ENCODE measurements around the gene TBC1D8. TPM values are rescaled to one million over a fixed set of nuclear protein-coding genes. Genes with fewer than 3 reads are reported as not detected.

TBC1D8 gene
- total RNA-seq, 1 experiment from 2014 or later, result 5.1 TPM

DNA sequence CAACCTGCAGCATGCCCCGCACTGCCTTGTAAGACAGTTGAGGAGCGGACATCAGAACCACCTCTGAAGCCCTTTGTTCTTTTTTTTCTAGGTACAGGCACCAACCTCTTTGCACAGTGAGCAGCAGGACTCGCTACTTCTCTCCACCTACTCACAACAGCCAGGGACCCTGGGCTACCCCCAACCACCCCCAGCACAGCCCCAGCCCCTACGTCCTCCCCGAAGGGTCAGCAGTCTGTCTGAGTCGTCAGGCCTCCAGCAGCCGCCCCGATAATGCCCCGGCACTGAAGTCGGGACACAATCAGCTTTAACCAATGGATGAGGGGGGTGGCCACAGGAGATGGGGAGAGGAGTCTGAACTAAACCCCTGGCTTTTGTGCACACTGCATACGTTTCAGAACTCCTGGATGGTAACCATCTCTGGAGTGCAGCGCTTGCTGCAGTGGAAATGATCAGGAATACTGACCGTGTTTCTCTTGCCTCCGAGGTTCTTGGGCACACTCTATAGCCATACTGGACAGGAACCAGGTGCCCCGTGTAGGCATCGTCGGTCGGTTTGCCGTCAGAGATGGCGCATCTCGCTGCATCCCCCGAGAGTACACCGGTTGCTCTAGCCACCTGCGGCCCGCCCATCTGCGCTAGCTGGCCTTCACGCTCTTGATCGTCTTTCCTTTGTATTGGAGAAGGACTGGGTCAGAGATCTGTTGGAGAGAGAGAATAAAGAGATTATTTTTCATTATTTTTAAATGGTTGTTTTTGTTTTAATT lies 155.7 kb downstream of the TBC1D8 start:
- no peak for DNase-seq (ENCODE audit: low spot score)
- POLR2A ChIA-PET (ENCODE audit: low non-redundant PET), result no interaction called here

GRCh38 chr2:100993294-100993693 lies 157.9 kb downstream of the TBC1D8 start:
- no TSS peak for BruUV-seq (replicated peaks)
- H3K4me1 ChIP-seq (ENCODE audit: insufficient read depth, low read length, poor library complexity, severe bottlenecking), result no peaks in the 10 kb centered on the region
- intact Hi-C loops (cut with micrococcal nuclease; ENCODE audit: unreplicated experiment), result no loop called here
- no peaks in the 10 kb centered on the region for H3K27me3 ChIP-seq (replicated peaks; ENCODE audit: insufficient read depth, low read depth, low read length, poor library complexity)
- ChIA-PET CTCF (no interaction called here), POLR2A (ENCODE audit: low non-redundant PET) (no interaction called here)
- no peak overlapping the region for H3K4me3 ChIP-seq (ENCODE audit: low read depth, low read length, poor library complexity, severe bottlenecking)
- DNase-seq (ENCODE audit: low spot score), result no peak
- TF ChIP-seq, protein P1, sequence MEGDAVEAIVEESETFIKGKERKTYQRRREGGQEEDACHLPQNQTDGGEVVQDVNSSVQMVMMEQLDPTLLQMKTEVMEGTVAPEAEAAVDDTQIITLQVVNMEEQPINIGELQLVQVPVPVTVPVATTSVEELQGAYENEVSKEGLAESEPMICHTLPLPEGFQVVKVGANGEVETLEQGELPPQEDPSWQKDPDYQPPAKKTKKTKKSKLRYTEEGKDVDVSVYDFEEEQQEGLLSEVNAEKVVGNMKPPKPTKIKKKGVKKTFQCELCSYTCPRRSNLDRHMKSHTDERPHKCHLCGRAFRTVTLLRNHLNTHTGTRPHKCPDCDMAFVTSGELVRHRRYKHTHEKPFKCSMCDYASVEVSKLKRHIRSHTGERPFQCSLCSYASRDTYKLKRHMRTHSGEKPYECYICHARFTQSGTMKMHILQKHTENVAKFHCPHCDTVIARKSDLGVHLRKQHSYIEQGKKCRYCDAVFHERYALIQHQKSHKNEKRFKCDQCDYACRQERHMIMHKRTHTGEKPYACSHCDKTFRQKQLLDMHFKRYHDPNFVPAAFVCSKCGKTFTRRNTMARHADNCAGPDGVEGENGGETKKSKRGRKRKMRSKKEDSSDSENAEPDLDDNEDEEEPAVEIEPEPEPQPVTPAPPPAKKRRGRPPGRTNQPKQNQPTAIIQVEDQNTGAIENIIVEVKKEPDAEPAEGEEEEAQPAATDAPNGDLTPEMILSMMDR (conservative IDR thresholded peaks at IDR 0.05; ENCODE audit: low read depth, low read length), result no peak
- no peak for TF ChIP-seq EZH2 (IDR thresholded peaks at IDR 0.05; ENCODE audit: borderline replicate concordance, low read depth, low read length, poor library complexity, severe bottlenecking)
- no peak overlapping the region for H3K27ac ChIP-seq (ENCODE audit: low read depth, low read length, poor library complexity, severe bottlenecking)
- H3K36me3 ChIP-seq (ENCODE audit: insufficient read depth, low read length, poor library complexity, severe bottlenecking), result no peaks in the 10 kb centered on the region
- H3K9me3 ChIP-seq (ENCODE audit: low read depth, low read length, poor library complexity, severe bottlenecking), result no peaks in the 10 kb centered on the region

More for the DNA sequence above, 155.7 kb downstream of the TBC1D8 start:
- TF ChIP-seq EZH2 (IDR thresholded peaks at IDR 0.05; ENCODE audit: borderline replicate concordance, low read depth, low read length, poor library complexity, severe bottlenecking), result no peak
- TF ChIP-seq, protein P1 (conservative IDR thresholded peaks at IDR 0.05; ENCODE audit: low read depth, low read length), result no peak
- no peaks in the 10 kb centered on the region for H3K9me3 ChIP-seq (ENCODE audit: low read depth, low read length, poor library complexity, severe bottlenecking)
- CTCF ChIA-PET, result no interaction called here
- intact Hi-C loops (cut with micrococcal nuclease; ENCODE audit: unreplicated experiment), result no loop called here
- BruUV-seq (replicated peaks), result no TSS peak
- H3K4me1 ChIP-seq (ENCODE audit: insufficient read depth, low read length, poor library complexity, severe bottlenecking), result no peaks in the 10 kb centered on the region
- H3K4me3 ChIP-seq (ENCODE audit: low read depth, low read length, poor library complexity, severe bottlenecking), result no peak overlapping the region
- no peaks in the 10 kb centered on the region for H3K27me3 ChIP-seq (replicated peaks; ENCODE audit: insufficient read depth, low read depth, low read length, poor library complexity)
- no peaks in the 10 kb centered on the region for H3K36me3 ChIP-seq (ENCODE audit: insufficient read depth, low read length, poor library complexity, severe bottlenecking)
- H3K27ac ChIP-seq (ENCODE audit: low read depth, low read length, poor library complexity, severe bottlenecking), result no peak overlapping the region

- DNase-seq (ENCODE audit: low spot score), result no peak
- no peaks in the 10 kb centered on the region for H3K36me3 ChIP-seq (ENCODE audit: insufficient read depth, low read length, poor library complexity, severe bottlenecking)
- no peaks in the 10 kb centered on the region for H3K4me1 ChIP-seq (ENCODE audit: insufficient read depth, low read length, poor library complexity, severe bottlenecking)
- ChIA-PET POLR2A (ENCODE audit: low non-redundant PET) (no interaction called here), CTCF (no interaction called here)
- intact Hi-C loops (cut with micrococcal nuclease; ENCODE audit: unreplicated experiment), result no loop called here
- no peak overlapping the region for H3K4me3 ChIP-seq (ENCODE audit: low read depth, low read length, poor library complexity, severe bottlenecking)
- BruUV-seq (replicated peaks), result no TSS peak
- H3K27me3 ChIP-seq (replicated peaks; ENCODE audit: insufficient read depth, low read depth, low read length, poor library complexity), result no peaks in the 10 kb centered on the region
- TF ChIP-seq, protein P1 (conservative IDR thresholded peaks at IDR 0.05; ENCODE audit: low read depth, low read length), result no peak
- TF ChIP-seq EZH2 (IDR thresholded peaks at IDR 0.05; ENCODE audit: borderline replicate concordance, low read depth, low read length, poor library complexity, severe bottlenecking), result no peak
- H3K27ac ChIP-seq (ENCODE audit: low read depth, low read length, poor library complexity, severe bottlenecking), result no peak overlapping the region
- no peaks in the 10 kb centered on the region for H3K9me3 ChIP-seq (ENCODE audit: low read depth, low read length, poor library complexity, severe bottlenecking)
Measured at GRCh38 chr2:100992262-100992661, 158.9 kb downstream of the TBC1D8 start.

Measured in A673 (cell line).